Astrocyte (in vitro differentiated cells and primary cell): Measurements from ENCODE around the gene CABLES2.

Experiments
- CTCF ChIP-seq: IDR thresholded peaks from 2 replicates; pipeline ENCODE4 v1.5.1; 2011; ENCODE audit warnings: low read depth, mild to moderate bottlenecking, inconsistent platforms, low read length, moderate library complexity; ENCODE audit not compliant: insufficient read depth
- EZH2 ChIP-seq: IDR thresholded peaks from 2 replicates; pipeline ENCODE4 v1.6.1; 2012; ENCODE audit warnings: mild to moderate bottlenecking, low read length, inconsistent platforms; ENCODE audit not compliant: insufficient read depth

GRCh38 chr20:62354031-62354808 lies 52.9 kb downstream of the CABLES2 start:
- no peak for TF ChIP-seq CTCF
- no peak for TF ChIP-seq EZH2
